HG03039 (cell line): ENCODE data around the gene TMPRSS4.

Experiments
- ATAC-seq: cut with Tn5 transposase; IDR thresholded peaks from one replicate; pipeline ENCODE4 v1.9.1; 2021; ENCODE audit warnings: mild to moderate bottlenecking, moderate library complexity; ENCODE audit not compliant: unreplicated experiment

TMPRSS4 gene

DNA sequence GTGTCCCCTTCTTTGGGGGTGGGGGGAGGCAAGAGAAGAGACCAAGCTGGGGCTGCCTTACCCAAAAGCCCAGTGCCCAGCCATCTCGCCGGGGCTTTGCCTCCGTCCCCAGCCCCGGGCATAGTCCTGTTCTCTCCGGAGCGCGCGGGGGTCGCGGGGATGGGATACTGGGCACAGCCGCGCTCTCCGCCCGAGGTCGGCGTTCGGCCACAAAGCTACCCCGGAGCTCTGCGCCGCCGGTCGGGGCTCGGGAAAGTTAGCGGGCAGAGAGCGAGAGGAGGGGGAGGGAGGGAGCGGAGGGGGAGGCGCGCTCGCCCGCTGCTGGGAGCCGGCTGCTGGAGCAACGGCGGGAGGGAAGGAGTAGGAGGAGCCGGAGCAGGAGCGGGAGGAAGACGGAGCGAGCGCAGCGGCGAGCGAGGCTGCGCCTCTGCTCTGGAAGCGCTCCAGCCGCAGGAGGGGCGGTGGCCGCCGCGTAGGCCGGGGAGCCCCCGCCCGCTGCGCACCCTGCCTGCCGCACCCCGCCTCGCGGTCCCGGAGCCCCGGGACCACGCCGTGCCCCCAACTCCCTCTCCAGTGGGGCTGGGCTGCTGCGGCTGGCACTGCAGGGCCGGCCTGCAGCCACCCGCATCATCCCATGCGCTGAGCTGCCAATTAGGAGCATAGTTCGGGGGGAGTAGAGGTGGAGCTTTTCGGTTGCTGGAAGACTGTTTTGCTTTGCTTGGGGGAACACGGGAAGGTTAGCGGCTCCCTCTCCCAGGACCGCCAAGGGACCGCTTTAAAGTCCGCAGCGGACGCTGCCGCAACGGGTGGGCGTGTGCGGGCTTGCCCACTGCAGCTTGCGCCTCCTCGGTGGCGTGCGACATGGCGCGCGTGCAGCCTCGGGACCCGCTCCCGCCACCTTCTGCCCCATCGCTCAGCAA, 75.9 kb downstream of the TMPRSS4 start, which contains the start of gene SCN4B:
SCN4B (minus strand) TSS at position 272 of the 920 bp plus-strand sequence; CDS start at position 122, 150 bp downstream.
- no peak for ATAC-seq

DNA sequence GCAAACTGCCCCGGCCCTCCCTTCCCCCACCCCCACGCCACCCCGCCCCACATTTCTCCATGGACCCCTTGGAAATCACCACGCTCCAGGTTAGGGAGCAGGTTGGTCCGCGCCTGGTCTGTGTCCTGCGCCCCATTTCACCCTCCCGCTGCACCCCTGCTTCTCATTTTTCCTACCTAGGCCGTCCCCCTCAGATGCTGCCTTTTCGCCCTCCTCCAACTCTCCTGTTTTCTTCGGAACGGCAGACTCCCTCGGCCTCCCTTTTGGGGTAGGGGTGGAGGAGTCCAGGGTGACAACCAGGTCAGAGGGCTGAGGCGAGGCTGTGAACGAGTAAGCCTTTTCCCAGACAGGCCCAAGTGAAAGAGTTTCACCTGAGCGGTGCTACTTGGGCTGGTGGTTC, 76.6 kb downstream of the TMPRSS4 start:
- ATAC-seq = no peak

DNA sequence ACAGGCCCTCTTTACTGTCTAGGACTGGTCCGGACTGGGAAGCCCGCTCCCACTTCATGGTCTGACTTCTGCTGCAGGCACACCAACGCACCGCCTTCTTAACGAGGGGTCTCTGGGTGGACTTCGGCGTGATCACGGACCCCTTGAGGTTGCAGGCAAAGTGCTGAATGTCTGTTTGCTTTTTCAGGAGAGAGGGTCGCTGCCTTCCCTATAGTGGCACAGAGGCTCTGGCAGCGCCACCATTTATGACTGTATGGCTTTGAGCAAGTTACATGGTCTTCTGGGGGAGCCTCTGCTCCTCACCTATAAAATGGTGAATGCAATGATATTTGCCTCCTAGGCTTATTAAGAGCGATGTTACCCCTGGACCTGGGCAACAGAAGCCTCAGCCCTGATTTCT, 77.1 kb downstream of the TMPRSS4 start:
- ATAC-seq = no peak

DNA sequence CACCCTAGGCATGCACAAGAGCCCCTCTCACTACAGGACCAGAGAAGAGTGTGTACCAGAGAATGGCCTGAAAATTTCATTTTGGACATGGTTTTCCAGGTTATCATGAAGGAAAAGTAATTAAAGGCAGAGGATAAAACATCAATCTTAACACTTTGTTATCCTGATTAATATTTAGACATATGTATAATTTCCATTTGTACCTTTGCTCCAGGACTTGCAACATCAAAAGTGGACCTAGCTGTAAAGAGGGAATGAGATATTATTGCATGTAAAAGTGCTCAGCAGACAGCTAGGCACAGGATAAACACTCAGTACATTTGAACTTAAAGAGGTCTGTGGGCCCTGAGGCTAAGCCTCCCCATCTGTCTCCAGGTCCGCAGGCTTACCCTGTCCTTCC, 77.8 kb downstream of the TMPRSS4 start:
- ATAC-seq = no peak

DNA sequence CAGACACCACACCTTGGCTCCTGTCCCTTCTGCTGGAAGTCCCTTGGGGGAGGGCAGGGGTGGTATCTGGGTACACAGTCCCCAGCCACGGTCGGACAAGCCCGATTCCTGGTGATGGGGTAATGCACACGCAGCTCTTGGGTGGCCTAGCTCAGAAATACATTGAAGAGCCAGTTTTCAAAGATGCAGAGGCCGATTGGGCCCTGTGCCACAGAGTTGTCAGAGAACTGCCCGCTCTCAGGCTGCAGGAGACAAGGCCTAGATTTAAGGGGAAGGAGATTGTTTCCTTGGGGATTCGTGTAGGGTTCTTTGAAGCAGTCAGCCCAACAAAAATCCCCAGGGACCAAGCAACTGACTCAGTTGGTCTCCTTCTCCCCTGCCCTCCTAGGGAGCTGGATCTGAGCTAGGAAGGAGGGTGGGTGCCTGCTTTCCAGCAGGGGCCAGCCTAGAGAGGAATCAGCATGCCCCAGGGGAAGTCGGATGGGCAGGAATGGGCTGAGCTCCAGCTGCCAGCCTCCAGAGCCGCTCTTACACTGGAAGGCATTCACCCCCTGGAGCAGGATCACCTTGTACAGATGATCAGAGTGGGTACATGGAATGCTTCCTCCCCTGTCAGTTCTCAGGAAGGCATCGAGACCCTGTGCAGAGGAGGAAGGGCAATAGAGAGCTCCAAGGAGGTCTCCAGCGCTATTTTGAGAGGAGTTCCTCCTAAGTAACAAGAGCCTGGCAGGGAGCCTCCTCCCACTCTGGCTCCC, 79.1 kb downstream of the TMPRSS4 start:
- no peak for ATAC-seq

DNA sequence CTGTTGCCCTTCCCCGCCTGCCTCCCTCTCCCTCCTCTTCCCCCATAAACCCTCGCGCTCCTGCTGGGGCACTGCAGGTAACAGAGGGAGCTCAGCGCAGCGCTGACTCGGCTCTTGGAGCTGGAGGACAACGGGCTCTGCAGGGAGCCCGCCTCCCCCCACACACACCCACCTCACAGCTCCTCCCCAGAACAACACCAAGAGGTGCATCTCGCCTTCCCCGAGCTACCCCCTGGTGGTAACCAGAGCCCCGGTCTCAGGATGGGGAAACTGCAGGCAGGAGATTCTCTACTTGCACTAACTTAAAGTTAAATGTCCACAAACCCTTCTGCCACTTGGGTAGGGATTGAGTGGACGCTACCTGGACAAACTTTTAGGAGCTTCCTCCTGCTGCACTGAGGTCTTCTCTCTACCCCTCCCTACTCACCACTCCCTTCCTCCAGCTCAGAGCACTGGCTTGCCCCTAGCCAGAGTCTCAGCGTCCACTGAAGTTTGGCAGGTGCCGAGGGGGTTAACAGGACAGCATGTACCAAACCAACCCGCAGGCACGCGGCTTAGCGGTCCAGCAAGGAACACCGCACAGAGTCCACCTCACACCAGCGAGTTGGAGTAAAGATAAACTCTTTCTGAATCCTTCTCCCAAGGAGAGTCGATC, 79.8 kb downstream of the TMPRSS4 start:
- ATAC-seq = no peak

DNA sequence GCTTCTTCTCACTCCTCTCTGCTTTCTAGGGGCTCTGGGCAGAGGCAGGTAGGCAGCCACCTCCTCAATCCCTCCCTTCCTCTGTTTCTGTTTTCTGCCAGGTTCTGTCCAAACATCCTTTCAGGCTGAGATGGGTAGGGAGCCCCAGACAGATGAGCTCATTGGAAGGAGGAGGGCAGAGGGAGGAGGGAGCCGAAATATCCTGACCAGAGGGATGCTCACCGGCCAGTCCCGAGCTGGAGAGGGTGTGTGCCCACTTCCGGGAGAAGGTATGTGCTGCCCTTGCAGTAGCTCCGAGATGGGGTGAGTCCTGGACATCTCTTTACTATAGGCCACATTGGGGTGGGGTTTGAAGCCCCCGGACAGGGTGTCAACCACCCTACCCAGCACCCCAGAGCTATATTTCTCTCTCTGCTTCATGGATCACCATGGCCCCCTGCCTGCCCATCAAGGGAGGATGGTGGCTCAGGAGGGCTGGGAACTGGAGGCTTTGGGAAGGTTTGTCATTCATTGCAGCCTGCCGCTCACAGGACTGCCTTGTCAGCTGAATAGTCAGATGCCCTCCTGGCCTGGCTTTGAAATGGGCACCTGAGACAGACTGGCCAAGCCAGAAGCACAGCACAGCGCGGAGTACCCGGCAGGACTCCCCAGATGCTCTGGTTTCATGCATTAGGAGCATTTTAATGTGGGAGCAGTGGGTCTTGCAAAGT, 80.5 kb downstream of the TMPRSS4 start:
- ATAC-seq = no peak

DNA sequence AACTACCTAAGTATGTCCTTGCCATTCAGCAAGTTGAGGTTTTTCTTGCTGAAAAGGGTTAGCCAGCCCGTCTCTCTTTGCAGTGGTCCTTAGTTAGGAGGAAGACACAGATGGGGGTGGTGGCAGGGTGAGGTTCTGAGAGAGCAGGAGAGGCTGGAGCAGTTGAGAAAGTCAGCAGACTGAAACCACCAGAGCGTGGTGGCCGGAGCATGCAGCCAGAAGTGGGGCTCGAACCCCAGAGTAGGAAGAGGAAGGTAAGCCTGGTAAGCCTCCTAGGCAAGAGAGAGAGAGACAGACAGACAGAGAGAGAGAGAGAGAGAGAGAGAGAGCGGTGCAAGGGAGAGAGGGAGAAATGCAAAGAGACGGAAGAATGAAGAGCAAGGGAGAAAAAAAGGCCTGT, 84.9 kb downstream of the TMPRSS4 start:
- ATAC-seq = no peak

DNA sequence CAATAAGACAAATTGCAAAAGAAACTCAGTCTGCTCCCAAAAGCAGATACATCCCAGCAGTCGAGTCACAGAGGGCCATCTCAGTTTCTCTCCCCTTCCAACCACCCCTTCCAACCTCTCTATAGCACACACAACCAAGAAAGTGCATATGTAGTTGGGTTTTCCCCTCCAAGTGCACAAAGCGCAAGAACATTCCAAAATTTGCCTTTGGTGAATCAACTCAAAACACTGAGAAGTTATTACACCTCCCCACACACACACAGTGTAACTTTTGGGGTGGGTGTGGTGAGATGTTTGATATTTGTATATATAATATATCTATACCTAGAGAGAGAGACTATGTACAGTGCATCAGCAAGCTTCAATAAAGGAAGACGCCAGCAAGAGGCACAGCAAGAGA, 86.0 kb downstream of the TMPRSS4 start:
- no peak for ATAC-seq

DNA sequence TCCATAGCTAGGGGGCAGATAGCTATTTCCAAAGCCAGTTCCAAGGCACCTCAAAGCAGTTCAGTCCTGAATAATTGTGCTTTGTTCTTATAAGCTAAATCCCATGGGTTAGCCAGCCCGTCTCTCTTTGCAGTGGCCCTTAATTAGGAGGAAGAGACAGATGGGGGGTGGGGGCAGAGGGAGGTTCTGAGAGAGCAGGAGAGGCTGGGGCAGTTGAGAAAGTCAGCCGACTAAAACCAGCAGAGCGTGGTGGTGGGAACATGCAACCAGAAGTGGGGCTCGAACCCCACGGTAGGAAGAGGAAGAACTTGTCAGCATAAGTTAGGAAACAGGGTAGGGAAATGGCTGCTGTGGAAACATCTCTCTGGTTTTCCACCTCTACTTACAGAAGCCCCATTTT, 86.6 kb downstream of the TMPRSS4 start:
- ATAC-seq = no peak

DNA sequence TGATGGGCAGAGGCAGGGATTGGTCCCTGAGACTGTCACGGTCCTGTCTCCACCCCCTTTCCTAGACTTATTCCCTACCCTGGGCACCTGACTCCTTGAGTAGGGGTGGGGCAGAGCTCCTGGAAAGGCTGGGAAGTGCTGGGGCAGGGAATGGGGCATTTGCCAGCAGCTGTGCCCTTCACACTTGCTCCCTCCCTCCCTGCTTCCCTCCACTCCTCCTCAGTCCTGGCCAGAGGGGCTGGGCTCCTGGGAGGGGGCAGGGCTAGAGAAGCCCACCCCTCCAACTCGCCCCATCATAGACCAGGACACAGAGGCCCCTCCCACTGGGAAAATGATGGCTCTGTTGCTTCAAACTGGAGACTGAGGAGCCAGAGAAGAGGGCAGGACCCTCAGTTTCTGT, 88.0 kb downstream of the TMPRSS4 start:
- ATAC-seq = no peak

DNA sequence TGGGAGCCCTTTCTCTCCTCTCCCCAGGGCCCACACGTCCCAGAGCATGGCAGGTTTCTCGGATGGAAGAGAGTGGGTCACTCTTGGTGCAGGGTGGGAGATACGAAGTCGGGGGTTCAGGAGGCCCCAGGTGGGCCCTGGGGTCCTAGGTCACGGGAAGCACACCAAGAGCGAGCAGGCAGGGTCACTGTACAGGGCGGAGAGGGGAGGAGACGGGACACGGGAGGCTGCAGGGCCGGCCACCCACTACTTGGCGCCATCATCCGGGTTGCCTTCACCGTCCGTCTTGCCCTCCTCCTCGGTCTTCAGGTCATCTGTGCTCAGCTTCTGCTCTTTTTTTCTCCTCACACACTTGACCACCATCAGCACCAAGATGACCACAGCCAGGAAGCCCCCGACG, 89.8 kb downstream of the TMPRSS4 start:
- no peak for ATAC-seq

DNA sequence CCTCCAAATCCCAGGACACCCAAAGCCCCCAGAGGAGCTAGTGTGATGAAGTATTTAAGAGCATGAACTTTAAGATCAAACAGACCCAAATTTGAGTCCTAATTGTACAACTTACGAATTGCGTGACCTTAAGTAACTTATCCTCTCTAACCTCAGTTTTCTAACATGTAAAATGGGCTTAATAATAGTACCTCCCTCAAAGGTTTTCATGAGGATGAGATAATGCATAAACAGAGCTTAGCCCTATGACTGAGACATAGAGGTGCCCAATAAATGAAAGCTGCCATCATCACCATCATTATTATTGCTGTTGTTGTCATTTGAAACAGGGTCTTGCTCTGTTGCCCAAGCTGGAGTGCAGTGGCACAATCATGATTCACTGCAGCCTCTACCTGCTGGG, 90.4 kb downstream of the TMPRSS4 start:
- ATAC-seq = no peak

DNA sequence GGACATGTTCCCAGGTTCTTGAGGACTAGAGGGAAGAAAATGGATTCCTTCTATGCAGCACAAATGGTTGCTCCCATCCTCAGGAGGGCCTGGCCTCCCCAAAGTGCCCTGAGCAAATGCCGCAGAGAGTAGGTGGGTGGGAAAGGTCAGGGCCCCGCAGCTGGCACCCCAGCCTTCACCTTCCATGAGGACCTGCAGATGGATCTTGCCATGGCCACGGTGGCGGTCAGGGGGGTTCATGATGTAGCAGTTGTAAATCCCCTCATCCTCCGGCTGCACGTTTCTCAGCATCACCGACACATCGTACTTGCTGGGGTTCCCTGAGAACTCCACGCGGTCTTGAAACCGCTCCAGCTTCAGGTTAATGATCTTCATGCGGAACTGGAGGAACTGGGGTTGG, 91.0 kb downstream of the TMPRSS4 start:
- ATAC-seq = no peak

DNA sequence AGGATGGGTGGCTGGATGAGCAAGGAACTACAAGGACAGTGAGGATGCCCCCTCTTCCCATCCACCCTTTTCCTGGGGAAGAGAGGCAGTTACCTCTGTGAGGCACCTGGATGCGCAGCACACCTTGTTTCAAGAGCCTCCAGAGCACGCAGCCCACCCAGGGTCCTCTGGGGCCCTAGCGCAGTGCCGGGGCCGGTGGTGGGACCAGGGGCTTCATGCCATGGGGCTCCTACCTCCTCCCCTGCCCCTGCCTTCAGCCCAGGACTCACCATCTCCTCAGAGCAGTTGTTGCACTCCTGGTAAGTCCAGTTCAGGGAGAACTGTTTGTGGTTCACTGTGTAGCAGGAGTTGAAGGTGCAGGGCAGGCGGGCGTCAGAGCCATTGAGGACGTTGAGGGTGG, 91.4 kb downstream of the TMPRSS4 start:
- ATAC-seq = no peak

DNA sequence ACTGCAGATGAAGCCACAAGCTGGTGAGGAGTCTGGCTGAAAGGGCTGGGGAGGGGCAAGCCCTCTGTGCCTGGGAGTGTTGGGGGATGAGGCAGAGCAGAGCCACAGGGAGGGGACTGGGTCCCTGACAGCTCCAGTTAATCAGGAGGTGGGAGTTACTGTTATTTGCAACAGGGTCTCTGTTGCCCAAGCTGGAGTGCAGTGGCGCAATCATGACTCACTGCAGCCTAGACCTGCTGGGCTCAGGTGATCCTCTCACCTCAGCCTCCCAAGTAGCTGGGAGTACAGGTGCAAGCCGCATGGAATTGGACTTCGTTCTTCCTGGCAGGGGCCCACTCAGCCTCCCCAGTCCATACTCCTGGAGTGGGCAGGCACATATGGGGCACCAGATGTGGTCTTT, 91.9 kb downstream of the TMPRSS4 start:
- no peak for ATAC-seq

DNA sequence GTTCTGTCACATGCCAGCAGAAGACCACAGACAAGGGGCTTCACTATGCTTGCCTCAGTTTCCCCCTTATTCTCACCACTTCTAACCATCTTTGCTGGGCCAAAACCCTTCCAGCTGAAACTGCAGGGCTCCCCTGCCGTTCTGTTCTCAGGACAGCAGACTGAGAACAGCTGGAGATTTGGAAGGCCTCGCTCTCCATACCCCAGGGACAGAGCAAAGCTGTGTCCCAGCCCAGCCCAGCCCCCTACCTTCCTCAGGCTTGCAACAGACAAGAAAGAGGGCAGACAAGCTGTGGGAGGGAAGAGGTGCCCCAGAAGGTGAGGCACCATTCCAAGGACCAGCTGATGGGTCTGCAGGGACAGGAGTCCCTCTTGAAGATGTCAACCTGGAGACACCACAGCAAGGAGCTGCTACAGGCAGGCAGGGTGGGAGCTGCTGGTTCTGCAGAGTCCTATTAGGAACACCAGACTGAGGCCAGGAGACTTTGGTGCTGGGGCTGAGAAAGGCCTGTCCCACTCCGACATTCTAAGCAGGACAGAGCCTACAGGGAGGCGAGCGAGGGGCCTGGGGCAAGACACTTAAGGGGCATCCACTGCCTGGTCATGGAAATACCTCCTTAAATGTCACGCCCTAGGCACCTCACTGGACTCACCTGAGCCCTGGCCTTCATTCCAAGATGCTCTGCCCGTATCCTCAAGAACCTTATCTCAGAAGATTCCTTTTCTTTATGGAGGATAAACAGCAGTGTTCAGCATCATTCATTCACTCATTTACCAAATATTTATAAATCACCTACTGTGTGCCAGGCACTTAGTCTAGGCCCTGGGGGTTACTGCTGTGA, 92.6 kb downstream of the TMPRSS4 start:
- no peak for ATAC-seq

DNA sequence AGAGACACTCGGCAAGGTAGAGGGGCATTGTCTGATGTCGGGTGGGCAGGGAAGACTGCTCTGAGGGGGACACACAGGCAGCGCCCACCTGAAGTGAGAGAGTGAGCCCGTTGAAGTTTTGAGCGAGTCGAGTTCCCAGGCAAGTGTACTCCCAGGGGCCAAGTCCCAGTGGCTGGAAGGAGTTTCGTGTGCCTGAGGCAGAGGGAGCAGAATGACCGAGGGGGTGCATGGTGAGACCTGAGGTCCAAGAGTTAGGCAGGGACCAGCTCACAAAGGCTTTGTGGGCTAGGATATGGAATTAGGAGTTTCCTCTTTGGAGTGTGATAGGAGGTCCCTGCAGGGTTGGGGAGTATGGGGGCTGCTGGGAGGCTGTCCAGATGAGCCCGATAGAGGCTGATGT, 93.4 kb downstream of the TMPRSS4 start:
- no peak for ATAC-seq

DNA sequence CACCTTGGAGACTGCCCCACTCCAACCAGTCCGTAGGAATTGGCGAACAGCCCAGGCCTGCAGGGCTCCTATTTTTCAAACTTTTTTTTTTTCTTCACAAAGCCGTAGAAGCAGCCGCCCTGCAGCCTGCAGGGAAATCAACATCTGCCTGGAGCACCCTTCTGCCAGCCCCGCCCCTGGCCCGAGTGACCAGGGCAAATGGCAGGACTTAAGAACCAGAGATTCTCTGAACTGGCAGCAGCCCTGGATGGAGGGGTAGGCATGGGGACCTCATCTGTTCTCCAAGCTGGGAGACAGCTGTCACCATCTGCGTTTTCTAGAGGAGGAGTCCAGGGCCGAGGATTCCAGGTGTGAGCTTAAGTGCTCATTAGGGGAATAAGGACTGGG, 94.0 kb downstream of the TMPRSS4 start:
- no peak for ATAC-seq
